Trophoblast cell (in vitro differentiated cells and primary cell): ENCODE results near the gene RHBDL2.
A peak's percentile ranks its signal among the peaks of the same experiment; 100 is the strongest.
"Not testable (repeated sequence)": the region's sequence is repeated elsewhere in the genome, so short reads cannot be mapped to it uniquely, and the experiment has no call there.

Source experiments
- DNase-seq, 2 donors: peaks; one replicate each; pipeline ENCODE4 v3.0.0-alpha.2; 2016
- H2AFZ ChIP-seq: 2 replicates; pipeline ENCODE4 v1.6.1; 2013; ENCODE audit warnings: low read length, moderate library complexity, mild to moderate bottlenecking; ENCODE audit not compliant: insufficient read depth, poor library complexity
- H2AK5ac ChIP-seq: 2 replicates; pipeline ENCODE4 v1.6.1; 2013; ENCODE audit warnings: mild to moderate bottlenecking, low read length
- H2BK120ac ChIP-seq: 2 replicates; pipeline ENCODE4 v1.6.1; 2013; ENCODE audit warnings: low read length, mild to moderate bottlenecking, moderate library complexity; ENCODE audit not compliant: insufficient read depth, poor library complexity
- H2BK12ac ChIP-seq: 2 replicates; pipeline ENCODE4 v1.6.1; 2013; ENCODE audit warnings: mild to moderate bottlenecking, low read length, moderate library complexity
- H2BK5ac ChIP-seq: 2 replicates; pipeline ENCODE4 v1.6.1; 2013; ENCODE audit warnings: low read length, low read depth, moderate library complexity, mild to moderate bottlenecking; ENCODE audit not compliant: poor library complexity
- H3K14ac ChIP-seq: 2 replicates; pipeline ENCODE4 v1.6.1; 2013; ENCODE audit warnings: mild to moderate bottlenecking, low read length
- H3K18ac ChIP-seq: 2 replicates; pipeline ENCODE4 v1.6.1; 2013; ENCODE audit warnings: mild to moderate bottlenecking, low read length
- H3K23ac ChIP-seq: 2 replicates; pipeline ENCODE4 v1.6.1; 2013; ENCODE audit warnings: low read length
- H3K27ac ChIP-seq: 2 replicates; pipeline ENCODE4 v1.5.1; 2013; ENCODE audit warnings: low read depth, mild to moderate bottlenecking, inconsistent platforms, low read length, moderate library complexity
- H3K27me3 ChIP-seq: 2 replicates; pipeline ENCODE4 v1.6.1; 2013; ENCODE audit warnings: inconsistent platforms, mild to moderate bottlenecking, low read length, moderate library complexity; ENCODE audit not compliant: insufficient read depth
- H3K36me3 ChIP-seq, 2 experiments: 1 replicate in 1 of 2; 2 replicates in 1 of 2; pipeline ENCODE4 v1.6.1; 2013; ENCODE audit warnings: low read length in 2 of 2, mild to moderate bottlenecking in 2 of 2, moderate library complexity in 1 of 2; ENCODE audit not compliant: insufficient read depth in 2 of 2, control insufficient read depth in 1 of 2
- H3K4ac ChIP-seq: 2 replicates; pipeline ENCODE4 v1.6.1; 2013; ENCODE audit warnings: low read depth, mild to moderate bottlenecking, low read length, moderate library complexity
- H3K4me1 ChIP-seq, 2 experiments: 1 replicate in 1 of 2; 2 replicates in 1 of 2; pipeline ENCODE4 v1.6.1; 2013; ENCODE audit warnings: low read length in 2 of 2, mild to moderate bottlenecking in 2 of 2, moderate library complexity in 1 of 2; ENCODE audit not compliant: insufficient read depth in 2 of 2, control insufficient read depth in 1 of 2
- H3K4me2 ChIP-seq: 2 replicates; pipeline ENCODE4 v1.6.1; 2013; ENCODE audit warnings: inconsistent platforms, mild to moderate bottlenecking, low read length, moderate library complexity
- H3K4me3 ChIP-seq: 2 replicates; pipeline ENCODE4 v1.5.1; 2013; ENCODE audit warnings: mild to moderate bottlenecking, low read depth, low read length, inconsistent platforms
- H3K79me1 ChIP-seq: one replicate; pipeline ENCODE4 v1.6.1; 2013; ENCODE audit warnings: low read length
- H3K79me2 ChIP-seq: 2 replicates; pipeline ENCODE4 v1.6.1; 2013; ENCODE audit warnings: low read length, mild to moderate bottlenecking; ENCODE audit not compliant: control insufficient read depth, insufficient read depth, poor library complexity
- H3K9ac ChIP-seq: 2 replicates; pipeline ENCODE4 v1.6.1; 2013; ENCODE audit warnings: mild to moderate bottlenecking, low read length
- H3K9me3 ChIP-seq: 2 replicates; pipeline ENCODE4 v1.6.1; 2013; ENCODE audit warnings: low read depth, mild to moderate bottlenecking, control low read depth, inconsistent platforms, low read length; ENCODE audit not compliant: insufficient read depth
- H4K12ac ChIP-seq: 2 replicates; pipeline ENCODE4 v1.6.1; 2013; ENCODE audit warnings: low read depth, mild to moderate bottlenecking, low read length, moderate library complexity
- H4K8ac ChIP-seq: 2 replicates; pipeline ENCODE4 v1.6.1; 2013; ENCODE audit warnings: low read depth, mild to moderate bottlenecking, low read length, moderate library complexity
- H4K91ac ChIP-seq: one replicate; pipeline ENCODE4 v1.6.1; 2013; ENCODE audit warnings: low read depth, mild to moderate bottlenecking, low read length, moderate library complexity
- WGBS: extraction: QIAGEN DNeasy Blood & Tissue Kit; methylation state at CpG from one replicate; pipeline ENCODE4 v1.1.7; 2013; ENCODE audit warnings: missing lambda C conversion rate; ENCODE audit not compliant: insufficient read length, insufficient coverage; ENCODE audit errors: extremely low coverage; 5-methylcytosine and 5-hydroxymethylcytosine counted together

The RHBDL2 gene

DNA sequence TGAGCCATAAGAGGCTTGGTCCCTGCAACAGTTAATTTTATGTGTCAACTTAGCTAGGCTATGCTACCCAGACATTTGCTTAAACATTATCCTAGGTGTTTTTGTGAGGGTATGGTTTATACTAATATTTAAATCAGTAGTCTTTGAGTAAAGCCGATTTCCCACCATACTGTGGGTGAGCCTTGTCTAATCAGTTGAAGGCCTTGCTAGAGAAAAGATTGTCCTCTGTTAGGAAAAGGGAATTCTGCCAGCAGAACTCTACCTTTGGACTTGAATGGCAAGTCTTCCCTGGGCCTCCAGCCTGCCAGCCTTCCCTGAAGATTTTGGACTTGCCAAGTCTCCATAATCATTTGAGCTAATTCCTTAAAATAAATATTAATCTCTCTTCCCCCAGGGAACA, 23.9 kb downstream of the RHBDL2 start:
- no peak overlapping the region for H4K8ac ChIP-seq
- H3K14ac ChIP-seq = no peak overlapping the region
- no peaks in the 10 kb centered on the region for H3K36me3 ChIP-seq
- no peak overlapping the region for H3K4me2 ChIP-seq
- H3K18ac ChIP-seq = no peak overlapping the region
- H2BK12ac ChIP-seq = no peak overlapping the region
- H3K79me1 ChIP-seq = no peaks in the 10 kb centered on the region
- no peaks in the 10 kb centered on the region for H3K27me3 ChIP-seq
- no peaks in the 10 kb centered on the region for H3K4me1 ChIP-seq
- no peak overlapping the region for H2AFZ ChIP-seq
- no peak for DNase-seq
- no peaks in the 10 kb centered on the region for H3K9me3 ChIP-seq
- no peak overlapping the region for H3K27ac ChIP-seq
- H2BK5ac ChIP-seq = no peak overlapping the region
- H3K79me2 ChIP-seq = no peaks in the 10 kb centered on the region
- no peak overlapping the region for H3K9ac ChIP-seq
- no peak overlapping the region for H4K12ac ChIP-seq
- no peak overlapping the region for H2AK5ac ChIP-seq
- H4K91ac ChIP-seq = no peak overlapping the region
- no CpG with 5 or more reads among the region's 1 CpG for WGBS
- H3K23ac ChIP-seq = no peak overlapping the region
- no peak overlapping the region for H2BK120ac ChIP-seq
- H3K4ac ChIP-seq = no peak overlapping the region
- H3K4me3 ChIP-seq = no peak overlapping the region

- no peak overlapping the region for H2AK5ac ChIP-seq
- no peak overlapping the region for H3K18ac ChIP-seq
- H3K4me2 ChIP-seq = no peak overlapping the region
- H3K27ac ChIP-seq = no peak overlapping the region
- no peaks in the 10 kb centered on the region for H3K79me1 ChIP-seq
- no peak overlapping the region for H4K91ac ChIP-seq
- no peak overlapping the region for H2BK5ac ChIP-seq
- no peak overlapping the region for H2AFZ ChIP-seq
- no peak overlapping the region for H2BK12ac ChIP-seq
- no CpG with 5 or more reads among the region's 3 CpGs for WGBS
- no peaks in the 10 kb centered on the region for H3K27me3 ChIP-seq
- no peak overlapping the region for H3K23ac ChIP-seq
- H3K4ac ChIP-seq = no peak overlapping the region
- H3K14ac ChIP-seq = no peak overlapping the region
- no peak overlapping the region for H4K8ac ChIP-seq
- no peak overlapping the region for H4K12ac ChIP-seq
- H3K36me3 ChIP-seq = no peaks in the 10 kb centered on the region
- H3K4me1 ChIP-seq = no peaks in the 10 kb centered on the region
- no peak for DNase-seq
- no peak overlapping the region for H3K4me3 ChIP-seq
- H2BK120ac ChIP-seq = no peak overlapping the region
- H3K9ac ChIP-seq = no peak overlapping the region
- no peaks in the 10 kb centered on the region for H3K79me2 ChIP-seq
- H3K9me3 ChIP-seq = no peaks in the 10 kb centered on the region
Measured at GRCh38 chr1:38917337-38917736, 24.3 kb downstream of the RHBDL2 start.

DNA sequence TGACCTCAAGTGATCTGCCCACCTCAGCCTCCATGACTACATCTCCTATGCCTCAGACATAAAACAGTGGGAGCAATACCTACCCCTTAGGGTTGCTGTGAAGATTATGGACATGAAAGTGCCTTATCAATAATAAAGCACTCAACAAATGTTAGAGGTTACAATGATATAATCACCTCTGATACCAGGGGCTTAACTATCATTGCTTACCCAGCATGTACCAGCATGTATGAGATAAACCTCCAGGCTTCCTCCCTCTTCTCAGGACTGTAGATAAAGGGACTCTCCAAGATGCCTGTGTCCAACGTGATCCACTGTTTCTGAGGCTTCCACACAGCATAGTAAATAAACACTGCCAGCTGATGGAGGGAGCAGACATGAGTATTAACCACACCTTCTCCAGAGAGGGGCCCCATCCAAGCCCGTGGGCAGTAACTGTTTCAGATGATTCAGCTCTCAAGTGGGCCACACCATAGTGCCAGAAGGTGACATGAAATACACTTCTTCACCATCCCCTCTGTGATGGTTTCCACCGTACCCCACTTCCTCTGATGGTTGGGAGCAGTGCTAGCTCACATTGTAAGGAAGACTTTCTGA, 26.2 kb downstream of the RHBDL2 start:
- H3K79me2 ChIP-seq = no peaks in the 10 kb centered on the region
- no peak overlapping the region for H2BK120ac ChIP-seq
- H2BK12ac ChIP-seq = no peak overlapping the region
- no peak overlapping the region for H3K4me3 ChIP-seq
- no peaks in the 10 kb centered on the region for H3K36me3 ChIP-seq
- no peak overlapping the region for H2AK5ac ChIP-seq
- H3K9ac ChIP-seq = no peak overlapping the region
- no peak overlapping the region for H3K14ac ChIP-seq
- no peaks in the 10 kb centered on the region for H3K79me1 ChIP-seq
- no peaks in the 10 kb centered on the region for H3K27me3 ChIP-seq
- no peak overlapping the region for H3K23ac ChIP-seq
- no peak overlapping the region for H4K12ac ChIP-seq
- H4K8ac ChIP-seq = no peak overlapping the region
- DNase-seq = peak; percentile 38 to 59
- H3K4ac ChIP-seq = no peak overlapping the region
- no peak overlapping the region for H3K18ac ChIP-seq
- H4K91ac ChIP-seq = no peak overlapping the region
- H3K9me3 ChIP-seq = no peaks in the 10 kb centered on the region
- H3K4me2 ChIP-seq = no peak overlapping the region
- no CpG with 5 or more reads among the region's 3 CpGs for WGBS
- H3K4me1 ChIP-seq = no peaks in the 10 kb centered on the region
- no peak overlapping the region for H3K27ac ChIP-seq
- no peak overlapping the region for H2AFZ ChIP-seq
- H2BK5ac ChIP-seq = no peak overlapping the region

- not testable (repeated sequence) for H3K4ac ChIP-seq, H3K23ac ChIP-seq, H4K91ac ChIP-seq, H2BK12ac ChIP-seq, H3K9me3 ChIP-seq, H4K8ac ChIP-seq, H2BK120ac ChIP-seq, H2AFZ ChIP-seq, H3K4me3 ChIP-seq, H3K9ac ChIP-seq, H2BK5ac ChIP-seq, H3K27me3 ChIP-seq, H3K79me1 ChIP-seq, H3K36me3 ChIP-seq, H3K18ac ChIP-seq, DNase-seq, H3K27ac ChIP-seq, H3K14ac ChIP-seq, H3K4me1 ChIP-seq, H3K79me2 ChIP-seq, H2AK5ac ChIP-seq, H3K4me2 ChIP-seq, H4K12ac ChIP-seq
- no CpG with 5 or more reads among the region's 8 CpGs for WGBS
Measured at GRCh38 chr1:38914908-38915307, 26.7 kb downstream of the RHBDL2 start.
